ENCODE results near the gene SGCA. TPM values are rescaled to one million over a fixed set of nuclear protein-coding genes. Genes with fewer than 3 reads are reported as not detected.

The SGCA gene
- total and polyA plus RNA-seq, 2 of the 8 experiments (the other 6 are each of a cell fraction or from before 2014, with no cell fraction given), result 0.12 TPM; not detected in 1

GRCh38 chr17:50209472-50210239, 43.9 kb downstream of the SGCA start:
- no peak overlapping the region; a peak in 1 of 7 replicates for H3K9ac ChIP-seq (replicated peaks in 1 of 4; ENCODE audit: extremely low read depth in 1 of 4, low read depth in 3 of 4, low read length in 3 of 4)
- DNase-seq (ENCODE audit: low read depth in 1 of 2, low spot score in 2 of 2), result peak in 1 of 2 experiments; percentile 72
- CTCF ChIA-PET (ENCODE audit: partially characterized antibody), result interaction anchor here (0.6 to 24.4 kb wide), 10 partner anchors 5 to 734 kb away, joined by 3 to 1349 read pairs (median 4); partner anchors contain the start of genes COL1A1, EME1, MRPL27 and TMEM92
- TF ChIP-seq HDAC6 (IDR thresholded peaks at IDR 0.05; ENCODE audit: low read depth, low read length) (no peak), POLR2A (IDR thresholded peaks at IDR 0.05; ENCODE audit: control extremely low read depth in 1 of 2, low read depth in 2 of 2, low read length in 2 of 2) (no peak; a peak in 1 of 3 replicates), POLR2AphosphoS5 (IDR thresholded peaks at IDR 0.05; ENCODE audit: low read depth, low read length) (no peak), TBP (IDR thresholded peaks at IDR 0.05; ENCODE audit: low read depth, low read length) (no peak), MAX (IDR thresholded peaks at IDR 0.05) (peak; percentile 91), CHD1 (IDR thresholded peaks at IDR 0.05; ENCODE audit: low read depth, low read length) (no peak), TAF1 (IDR thresholded peaks at IDR 0.05; ENCODE audit: low read depth, low read length) (0 out of 2 replicates have a peak, but pooled peaks have one; percentile 25), GTF2F1 (IDR thresholded peaks at IDR 0.05; ENCODE audit: borderline replicate concordance, low read depth, low read length) (no peak), ATF2 (IDR thresholded peaks at IDR 0.05; ENCODE audit: low read length) (no peak), ZNF274 (IDR thresholded peaks at IDR 0.05; ENCODE audit: borderline replicate concordance, extremely low read depth, low read length) (no peak)

More at GRCh38 chr17:50209472-50210239, 43.9 kb downstream of the SGCA start:
- H4K8ac ChIP-seq (ENCODE audit: extremely low read depth, insufficient read depth, low read length), result no peak overlapping the region
- H3K9me3 ChIP-seq (ENCODE audit: insufficient read depth in 2 of 2, low read depth in 1 of 2, low read length in 1 of 2), result no peaks in the 10 kb centered on the region
- H2BK5ac ChIP-seq (ENCODE audit: low read depth, low read length), result peak overlapping the region; percentile 96; the same call in 1 of the 2 replicates
- H3K79me2 ChIP-seq (ENCODE audit: control insufficient read depth in 1 of 2, insufficient read depth in 2 of 2, low read length in 2 of 2), result no peaks in the 10 kb centered on the region
- no peak for FAIRE-seq
- H3K23me2 ChIP-seq (ENCODE audit: low read depth, low read length), result no peaks in the 10 kb centered on the region; the same call in 1 of the 2 replicates
- peak overlapping the region; percentile 100 for H2BK20ac ChIP-seq (ENCODE audit: low read length)
- 0 out of 2 replicates have a peak overlapping the region, but pooled peaks have one; percentile 21 for H3K27ac ChIP-seq (ENCODE audit: low read depth, low read length)
- POLR2A ChIA-PET (ENCODE audit: partially characterized antibody), result interaction anchor here (0.6 to 3.2 kb wide), 5 partner anchors 9 to 562 kb away, joined by 3 to 17 read pairs (median 3); partner anchors contain the start of genes COL1A1 and SGCA
- H3K56ac ChIP-seq (replicated peaks; ENCODE audit: insufficient read length, low read depth, low read length), result no peak overlapping the region
- H3K14ac ChIP-seq (ENCODE audit: insufficient read length), result no peak overlapping the region
- peak overlapping the region; percentile 95 for H3K18ac ChIP-seq (ENCODE audit: extremely low read depth, low read length)
- peaks cover 20 to 47% (median 39%) of the 10 kb centered on the region in 4 experiments for H3K4me1 ChIP-seq (replicated peaks in 1 of 4; ENCODE audit: control insufficient read depth in 3 of 4, insufficient read depth in 4 of 4, low read length in 3 of 4)
- peak overlapping the region; percentile 61 for H3K4ac ChIP-seq (replicated peaks; ENCODE audit: insufficient read length, low read depth, low read length)
- no peak overlapping the region for H3K23ac ChIP-seq (ENCODE audit: insufficient read length)
- H3K79me1 ChIP-seq (ENCODE audit: low read depth, low read length), result no peaks in the 10 kb centered on the region
- H3K27me3 ChIP-seq (replicated peaks in 1 of 4; ENCODE audit: control insufficient read depth in 3 of 4, extremely low read depth in 1 of 4, insufficient read depth in 3 of 4, low read length in 3 of 4), result peaks cover 0 to 8% (median 4%) of the 10 kb centered on the region in 4 experiments; a peak in 3 of 7 replicates
- H2BK12ac ChIP-seq (ENCODE audit: low read depth, low read length), result peak overlapping the region; percentile 100; the same call in 1 of the 2 replicates
- H3K4me3 ChIP-seq (ENCODE audit: extremely low read depth in 1 of 4, insufficient read depth in 2 of 4, low read depth in 3 of 4, low read length in 4 of 4), result no peak overlapping the region
- H3K4me2 ChIP-seq (ENCODE audit: insufficient read depth in 1 of 2, low read depth in 2 of 2, low read length in 2 of 2), result peak overlapping the region; percentile 37 to 47
- H4K91ac ChIP-seq (replicated peaks; ENCODE audit: insufficient read length, low read length), result peak overlapping the region; percentile 91
- peak overlapping the region; percentile 90 for H2BK120ac ChIP-seq (replicated peaks; ENCODE audit: low read depth, low read length)
- 43% methylated on average over 13 of the region's 16 CpGs; no CpG with 5 or more reads in 1 of the 2 experiments for WGBS, 2 experiments (ENCODE audit: extremely low coverage in 1 of 2, insufficient coverage in 1 of 2, insufficient read length in 1 of 2, insufficient replicate concordance in 2 of 2, low coverage in 1 of 2, low lambda C conversion rate in 2 of 2, missing lambda C conversion rate in 1 of 2)
- peak overlapping the region; percentile 100 for H2BK15ac ChIP-seq (ENCODE audit: low read length)
- H4K5ac ChIP-seq (ENCODE audit: insufficient read length, low read depth, low read length), result peak overlapping the region; percentile 0
- peak overlapping the region; percentile 97; the same call in 1 of the 2 replicates for H2AK5ac ChIP-seq (ENCODE audit: low read depth, low read length)
- no peak overlapping the region for H2AFZ ChIP-seq (ENCODE audit: low read length)
- no peaks in the 10 kb centered on the region for H4K20me1 ChIP-seq (replicated peaks in 1 of 2; ENCODE audit: control insufficient read depth in 1 of 2, insufficient read depth in 2 of 2, low read length in 2 of 2)
- no peaks in the 10 kb centered on the region for H3K36me3 ChIP-seq (ENCODE audit: control insufficient read depth in 2 of 4, insufficient read depth in 4 of 4, low read length in 3 of 4)
